A673 (cell line): ENCODE measurements around the gene NFIB.

Source experiments
- CTCF ChIP-seq: fragments of 300-800, 200-600 bp; sonication (generic); conservative IDR thresholded peaks from 2 replicates; pipeline ENCODE4 v1.5.1; 2017; ENCODE audit warnings: low read depth, mild to moderate bottlenecking, antibody characterized with exemption, low read length, moderate library complexity, mixed read lengths
- EZH2 ChIP-seq: fragments of 200-600 bp; sonication (generic); IDR thresholded peaks from 2 replicates; pipeline ENCODE4 v1.6.1; 2017; ENCODE audit warnings: borderline replicate concordance, low read depth, mild to moderate bottlenecking, mixed read lengths, antibody characterized with exemption, low read length; ENCODE audit not compliant: poor library complexity, severe bottlenecking

- TF ChIP-seq CTCF (no peak), EZH2 (no peak)
Observed at GRCh38 chr9:14213504-14213903, 100.4 kb downstream of the NFIB start.
